Mucosa of rectum (tissue), 2 donors: ENCODE measurements around the gene HOXA7.
A peak's percentile ranks its signal among the peaks of the same experiment; 100 is the strongest.

Experiments used
- H3K27ac ChIP-seq, 2 donors: one replicate each; pipeline ENCODE4 v1.7.0; 2013; ENCODE audit warnings: inconsistent platforms in 2 of 2, low read depth in 2 of 2, low read length in 2 of 2
- H3K27me3 ChIP-seq, 2 donors: one replicate each; pipeline ENCODE4 v1.7.0; 2013; ENCODE audit warnings: low read length in 2 of 2; ENCODE audit not compliant: control insufficient read depth in 2 of 2, insufficient read depth in 2 of 2
- H3K36me3 ChIP-seq, 2 donors: one replicate each; pipeline ENCODE4 v1.7.0; 2013; ENCODE audit warnings: low read length in 2 of 2; ENCODE audit not compliant: control insufficient read depth in 2 of 2, insufficient read depth in 2 of 2
- H3K4me1 ChIP-seq, 2 donors: one replicate each; pipeline ENCODE4 v1.7.0; 2013; ENCODE audit warnings: low read length in 2 of 2, mild to moderate bottlenecking in 1 of 2; ENCODE audit not compliant: control insufficient read depth in 2 of 2, insufficient read depth in 2 of 2
- H3K4me3 ChIP-seq, 2 donors: one replicate each; pipeline ENCODE4 v1.7.0; 2013; ENCODE audit warnings: low read length in 2 of 2
- H3K9ac ChIP-seq, 2 donors: one replicate each; pipeline ENCODE4 v1.7.0; 2013; ENCODE audit warnings: low read length in 2 of 2, low read depth in 1 of 2, mild to moderate bottlenecking in 1 of 2
- H3K9me3 ChIP-seq, 2 donors: one replicate each; pipeline ENCODE4 v1.7.0; 2013; ENCODE audit warnings: low read length in 2 of 2; ENCODE audit not compliant: control insufficient read depth in 2 of 2
- donor health status: healthy.
- donor health status: Normal muscosa, but diverticular disease.

Gene HOXA7

GRCh38 chr7:27163288-27164044 is 7.0 kb upstream of the HOXA7 start:
- H3K4me3 ChIP-seq = peak overlapping the region; percentile 67 to 84
- peak overlapping the region; percentile 81 to 96 for H3K9ac ChIP-seq
- H3K27me3 ChIP-seq = peaks cover 0 to 3% of the 10 kb centered on the region in 2 donors
- peak overlapping the region; percentile 91 to 92 for H3K27ac ChIP-seq
- no peaks in the 10 kb centered on the region for H3K36me3 ChIP-seq
- H3K4me1 ChIP-seq = peaks cover 23 to 42% of the 10 kb centered on the region in 2 donors
- no peaks in the 10 kb centered on the region for H3K9me3 ChIP-seq

GRCh38 chr7:27162561-27163287 is 6.2 kb upstream of the HOXA7 start:
- Histone ChIP-seq H3K27me3 (peaks cover 0 to 3% of the 10 kb centered on the region in 2 donors), H3K4me1 (peaks cover 23 to 36% of the 10 kb centered on the region in 2 donors), H3K9me3 (no peaks in the 10 kb centered on the region), H3K36me3 (no peaks in the 10 kb centered on the region), H3K4me3 (peak overlapping the region; percentile 67 to 84), H3K27ac (peak overlapping the region; percentile 92 to 99), H3K9ac (peak overlapping the region; percentile 81 to 96)

- H3K4me1 ChIP-seq = peaks cover 23 to 31% of the 10 kb centered on the region in 2 donors
- H3K36me3 ChIP-seq = no peaks in the 10 kb centered on the region
- peak overlapping the region; percentile 20 to 96 for H3K9ac ChIP-seq
- H3K27ac ChIP-seq = peak overlapping the region; percentile 92 to 99
- H3K27me3 ChIP-seq = peaks cover 0 to 3% of the 10 kb centered on the region in 2 donors
- peak overlapping the region; percentile 67 to 84 for H3K4me3 ChIP-seq
- no peaks in the 10 kb centered on the region for H3K9me3 ChIP-seq
Observed at GRCh38 chr7:27161721-27162560, 5.5 kb upstream of the HOXA7 start.

- H3K27me3 ChIP-seq = peaks cover 0 to 3% of the 10 kb centered on the region in 2 donors
- H3K9ac ChIP-seq = peak overlapping the region; percentile 14 to 81
- H3K36me3 ChIP-seq = no peaks in the 10 kb centered on the region
Observed at GRCh38 chr7:27161214-27161720, 4.8 kb upstream of the HOXA7 start.

GRCh38 chr7:27160546-27161213 is 4.2 kb upstream of the HOXA7 start:
- Histone ChIP-seq H3K4me1 (peaks cover 24 to 28% of the 10 kb centered on the region in 2 donors), H3K36me3 (no peaks in the 10 kb centered on the region), H3K27ac (peak overlapping the region; percentile 92 to 99), H3K4me3 (peak overlapping the region; percentile 67 to 82), H3K27me3 (peaks cover 0 to 3% of the 10 kb centered on the region in 2 donors), H3K9me3 (no peaks in the 10 kb centered on the region), H3K9ac (peak overlapping the region; percentile 81 to 84)

More at GRCh38 chr7:27161214-27161720, 4.8 kb upstream of the HOXA7 start:
- no peaks in the 10 kb centered on the region for H3K9me3 ChIP-seq
- peak overlapping the region; percentile 67 to 82 for H3K4me3 ChIP-seq
- peak overlapping the region; percentile 92 to 99 for H3K27ac ChIP-seq
- H3K4me1 ChIP-seq = peaks cover 23 to 28% of the 10 kb centered on the region in 2 donors

- H3K9me3 ChIP-seq = no peaks in the 10 kb centered on the region
- H3K4me1 ChIP-seq = peaks cover 29 to 33% of the 10 kb centered on the region in 2 donors
- peaks cover 0 to 3% of the 10 kb centered on the region in 2 donors for H3K27me3 ChIP-seq
- peak overlapping the region; percentile 92 to 99 for H3K27ac ChIP-seq
- H3K36me3 ChIP-seq = no peaks in the 10 kb centered on the region
- peak overlapping the region; percentile 67 to 82 for H3K4me3 ChIP-seq
- peak overlapping the region; percentile 81 to 84 for H3K9ac ChIP-seq
Observed at GRCh38 chr7:27160145-27160545, 3.7 kb upstream of the HOXA7 start.

GRCh38 chr7:27159266-27160144 is 3.0 kb upstream of the HOXA7 start:
- H3K36me3 ChIP-seq = no peaks in the 10 kb centered on the region
- peak overlapping the region; percentile 81 to 84 for H3K9ac ChIP-seq
- H3K27ac ChIP-seq = peak overlapping the region; percentile 92 to 99
- peaks cover 0 to 6% of the 10 kb centered on the region in 2 donors for H3K27me3 ChIP-seq
- H3K4me1 ChIP-seq = peaks cover 33 to 38% of the 10 kb centered on the region in 2 donors
- H3K4me3 ChIP-seq = peak overlapping the region; percentile 80 to 82
- no peaks in the 10 kb centered on the region for H3K9me3 ChIP-seq

GRCh38 chr7:27158436-27159265 is 2.2 kb upstream of the HOXA7 start:
- Histone ChIP-seq H3K27me3 (peaks cover 0 to 9% of the 10 kb centered on the region in 2 donors), H3K27ac (peak overlapping the region; percentile 92 to 99), H3K9me3 (no peaks in the 10 kb centered on the region), H3K36me3 (no peaks in the 10 kb centered on the region), H3K9ac (peak overlapping the region; percentile 81 to 84), H3K4me1 (peaks cover 32 to 40% of the 10 kb centered on the region in 2 donors), H3K4me3 (peak overlapping the region; percentile 80 to 82)
